SIG-M5 (cell line): ENCODE results near the gene PSMB2.

ENCODE experiments used
- DNase-seq: peaks from one replicate; lab custom pipeline; 2025; lab: John Stamatoyannopoulos, UW

PSMB2 gene

GRCh38 chr1:35572296-35572695, 69.0 kb downstream of the PSMB2 start:
- no peak for DNase-seq

DNA sequence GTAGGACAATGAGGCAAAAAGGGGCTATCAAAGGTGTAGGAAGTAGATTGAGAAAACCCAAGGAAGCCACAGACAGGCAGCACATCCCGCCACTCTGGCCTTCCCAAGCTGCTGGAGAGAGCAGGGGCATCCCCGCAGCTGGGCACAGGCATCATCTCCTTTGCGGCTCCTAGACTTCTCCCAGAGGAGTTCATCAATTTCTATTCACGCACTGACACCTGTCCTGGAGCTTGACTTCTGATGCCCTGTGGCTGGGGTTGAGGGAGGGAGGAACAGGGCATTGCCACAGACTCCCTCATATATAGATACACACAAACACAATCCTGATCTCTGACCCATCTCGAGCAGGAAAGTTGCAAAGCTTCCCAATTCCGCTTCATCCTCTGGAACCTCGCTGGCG, 70.1 kb downstream of the PSMB2 start:
- no peak for DNase-seq

DNA sequence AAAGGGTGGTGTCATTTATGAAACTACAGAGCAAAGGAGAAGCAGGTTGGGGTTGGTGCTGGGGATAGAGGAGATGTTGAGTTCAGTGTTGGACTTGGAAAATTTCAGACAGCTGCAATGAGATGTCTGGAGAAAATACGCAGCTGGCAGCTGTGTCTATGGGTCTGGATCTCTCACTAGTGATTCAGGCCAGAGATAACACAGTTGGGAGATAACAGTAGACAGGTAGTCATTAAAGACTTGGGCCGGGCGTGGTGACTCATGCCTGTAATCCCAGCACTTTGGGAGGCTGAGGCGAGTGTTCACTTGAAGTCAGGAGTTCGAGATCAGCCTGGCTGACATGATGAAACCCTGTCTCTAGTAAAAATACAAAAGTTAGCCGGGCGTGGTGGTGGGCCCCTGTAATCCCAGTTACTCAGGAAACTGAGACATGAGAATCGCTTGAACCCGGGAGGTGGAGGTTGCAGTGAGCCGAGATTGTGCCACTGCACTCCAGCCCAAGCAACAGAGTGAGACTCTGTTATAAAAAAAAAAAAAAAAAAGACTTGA, 70.7 kb downstream of the PSMB2 start:
- DNase-seq = no peak

DNA sequence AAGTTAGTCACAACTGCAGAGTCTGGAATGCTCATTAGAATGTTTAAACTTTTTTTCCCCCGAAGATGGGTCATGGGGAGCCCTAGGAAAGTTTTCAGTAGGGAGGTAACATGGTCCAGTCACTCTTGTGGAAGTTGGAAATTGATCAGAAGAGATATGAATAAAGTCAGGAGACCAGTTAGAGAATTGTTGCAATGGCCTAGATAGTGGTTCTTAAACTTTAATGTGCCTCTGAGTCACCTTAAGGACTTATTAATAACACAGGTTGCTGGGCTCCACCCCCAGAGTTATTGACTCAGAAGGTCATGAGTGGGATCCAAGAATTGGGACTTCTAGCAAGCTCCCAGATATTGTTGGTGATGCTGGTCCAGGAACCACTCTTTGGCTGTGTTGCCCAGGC, 71.4 kb downstream of the PSMB2 start:
- DNase-seq = no peak

GRCh38 chr1:35568975-35569395, 72.3 kb downstream of the PSMB2 start:
- DNase-seq = no peak

DNA sequence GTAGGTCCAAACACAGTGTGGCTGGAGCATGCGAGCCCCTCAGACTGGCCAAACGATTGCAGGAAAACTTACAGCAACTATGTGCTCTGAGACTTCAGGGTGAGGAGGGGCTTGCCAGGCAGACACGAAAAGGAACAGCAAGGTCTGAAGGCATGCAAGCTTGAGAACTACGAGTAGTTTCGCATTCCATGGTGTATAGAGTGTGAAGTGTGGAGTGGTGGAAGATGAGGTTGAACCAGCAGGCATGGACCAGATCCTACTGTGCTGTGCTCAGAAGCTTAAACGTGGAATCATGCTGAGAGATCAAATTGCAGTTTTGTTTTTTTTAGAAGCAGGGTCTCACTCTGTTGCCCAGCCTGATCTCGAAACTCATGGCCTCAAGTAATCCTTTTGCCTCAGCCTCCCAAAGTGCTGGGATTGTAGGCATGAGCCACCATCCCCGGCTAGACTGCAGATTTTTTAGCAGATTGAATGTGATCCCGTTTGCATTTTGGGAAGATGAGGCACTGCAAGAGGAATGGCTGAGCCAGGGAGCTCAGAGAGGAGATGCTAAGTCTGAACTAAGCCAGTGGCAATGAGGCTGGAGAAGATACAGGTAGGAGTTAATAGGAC, 73.3 kb downstream of the PSMB2 start:
- no peak for DNase-seq

DNA sequence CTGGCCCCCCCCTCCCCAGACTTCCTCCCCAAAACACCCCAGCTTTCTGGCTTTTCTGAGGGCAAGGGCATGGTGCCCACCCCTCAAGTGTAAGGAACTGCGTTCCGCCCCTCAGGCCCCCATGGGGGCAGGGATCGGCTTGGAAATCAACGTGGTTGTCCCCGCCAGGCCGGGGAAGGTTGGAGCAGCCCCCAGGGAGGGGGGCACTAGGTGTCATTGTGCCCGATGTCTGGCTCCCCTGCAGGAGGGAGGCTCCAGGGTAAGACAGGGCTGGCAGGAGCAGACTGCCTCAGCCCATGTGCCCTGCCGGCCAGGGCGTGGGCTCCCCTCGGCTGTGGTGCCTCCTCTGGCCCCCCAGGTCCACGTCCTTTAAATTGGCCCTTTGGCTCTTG, 75.6 kb downstream of the PSMB2 start:
- DNase-seq = no peak

- no peak for DNase-seq
These were observed 76.2 kb downstream of the PSMB2 start for GRCh38 chr1:35564884-35565741.

- DNase-seq = no peak
These were observed 77.1 kb downstream of the PSMB2 start for GRCh38 chr1:35564037-35564883.

DNA sequence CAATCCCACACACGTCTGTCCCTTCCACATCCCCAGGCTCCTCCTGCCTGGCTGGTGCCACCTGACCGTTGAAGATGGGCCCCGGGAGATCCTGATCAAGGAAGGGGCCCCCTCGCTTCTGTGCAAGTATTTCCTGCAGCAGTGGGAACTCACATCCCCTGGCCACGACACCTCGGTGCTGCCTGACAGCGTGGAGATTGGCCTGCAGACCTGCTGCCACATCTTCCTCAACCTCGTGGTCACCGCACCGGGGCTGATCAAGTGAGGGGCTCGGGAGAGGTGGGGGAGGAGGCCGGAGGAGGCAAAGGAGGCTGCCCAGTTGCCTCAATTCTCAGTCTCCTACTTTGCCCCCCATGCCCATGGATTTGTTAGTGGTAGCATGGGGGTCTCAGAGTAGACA, 78.2 kb downstream of the PSMB2 start:
- no peak for DNase-seq

DNA sequence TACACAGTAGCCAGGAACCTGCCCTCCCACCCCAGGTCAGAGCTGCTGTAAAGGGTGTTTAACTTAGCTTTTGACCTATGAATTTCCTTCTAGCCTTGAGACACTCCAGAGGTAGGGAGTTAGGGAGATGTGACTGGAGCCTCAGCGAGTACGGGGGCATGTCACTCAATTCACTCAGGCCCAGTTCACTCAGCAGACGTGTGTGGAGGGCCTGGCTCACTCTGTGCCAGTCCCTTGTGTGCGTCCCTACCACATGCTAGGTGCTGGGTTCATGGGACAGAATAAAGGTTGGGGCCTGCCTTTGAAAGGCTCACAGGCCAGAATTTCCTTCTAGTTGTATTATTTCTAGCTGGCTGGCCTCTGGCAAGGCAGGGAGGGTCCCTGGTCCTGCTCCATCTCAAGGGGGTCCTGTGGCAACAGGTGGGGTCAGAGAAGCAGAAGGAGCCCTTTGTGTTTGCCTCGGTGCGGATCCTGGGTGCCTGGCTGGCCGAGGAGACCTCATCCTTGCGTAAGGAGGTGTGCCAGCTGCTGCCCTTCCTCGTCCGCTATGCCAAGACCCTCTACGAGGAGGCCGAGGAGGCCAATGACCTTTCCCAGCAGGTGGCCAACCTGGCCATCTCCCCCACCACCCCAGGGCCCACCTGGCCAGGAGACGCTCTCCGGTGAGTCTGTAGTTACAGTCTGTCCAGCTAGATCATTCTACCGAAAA, 79.2 kb downstream of the PSMB2 start:
- DNase-seq = no peak

- no peak for DNase-seq
These were observed 79.9 kb downstream of the PSMB2 start for GRCh38 chr1:35561297-35561971.

GRCh38 chr1:35560256-35561225, 80.8 kb downstream of the PSMB2 start:
- no peak for DNase-seq

DNA sequence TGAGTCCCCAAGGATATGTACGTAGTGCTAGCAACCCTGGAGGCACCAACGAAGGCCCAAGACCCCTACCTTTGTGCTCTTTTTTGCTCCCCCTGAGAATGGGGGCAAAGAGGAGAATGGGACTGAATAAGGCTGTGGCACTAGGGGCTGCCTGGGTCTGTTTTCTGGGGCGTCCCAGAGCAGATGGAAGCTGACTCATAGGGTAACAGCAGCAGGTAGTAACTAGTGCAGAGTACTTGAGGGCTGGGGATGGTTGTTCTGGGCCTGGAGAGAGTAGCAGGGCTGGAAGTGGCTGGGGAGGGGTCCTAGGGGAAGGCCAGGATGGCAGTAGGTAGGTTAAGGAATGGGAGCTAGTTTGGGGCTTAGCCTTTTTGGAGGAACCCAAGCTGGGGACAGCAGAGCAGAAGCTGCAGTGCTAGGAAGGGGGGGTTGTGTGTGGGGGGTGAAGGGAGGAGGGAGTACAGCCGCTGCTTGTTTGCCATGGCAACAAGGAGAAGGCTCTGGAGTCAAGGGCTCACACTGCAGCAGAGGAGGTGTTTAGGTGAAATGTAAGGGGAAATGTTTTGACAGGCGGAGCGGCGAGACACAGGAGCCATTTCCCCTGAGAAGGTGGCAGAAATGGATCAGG, 81.9 kb downstream of the PSMB2 start:
- no peak for DNase-seq

DNA sequence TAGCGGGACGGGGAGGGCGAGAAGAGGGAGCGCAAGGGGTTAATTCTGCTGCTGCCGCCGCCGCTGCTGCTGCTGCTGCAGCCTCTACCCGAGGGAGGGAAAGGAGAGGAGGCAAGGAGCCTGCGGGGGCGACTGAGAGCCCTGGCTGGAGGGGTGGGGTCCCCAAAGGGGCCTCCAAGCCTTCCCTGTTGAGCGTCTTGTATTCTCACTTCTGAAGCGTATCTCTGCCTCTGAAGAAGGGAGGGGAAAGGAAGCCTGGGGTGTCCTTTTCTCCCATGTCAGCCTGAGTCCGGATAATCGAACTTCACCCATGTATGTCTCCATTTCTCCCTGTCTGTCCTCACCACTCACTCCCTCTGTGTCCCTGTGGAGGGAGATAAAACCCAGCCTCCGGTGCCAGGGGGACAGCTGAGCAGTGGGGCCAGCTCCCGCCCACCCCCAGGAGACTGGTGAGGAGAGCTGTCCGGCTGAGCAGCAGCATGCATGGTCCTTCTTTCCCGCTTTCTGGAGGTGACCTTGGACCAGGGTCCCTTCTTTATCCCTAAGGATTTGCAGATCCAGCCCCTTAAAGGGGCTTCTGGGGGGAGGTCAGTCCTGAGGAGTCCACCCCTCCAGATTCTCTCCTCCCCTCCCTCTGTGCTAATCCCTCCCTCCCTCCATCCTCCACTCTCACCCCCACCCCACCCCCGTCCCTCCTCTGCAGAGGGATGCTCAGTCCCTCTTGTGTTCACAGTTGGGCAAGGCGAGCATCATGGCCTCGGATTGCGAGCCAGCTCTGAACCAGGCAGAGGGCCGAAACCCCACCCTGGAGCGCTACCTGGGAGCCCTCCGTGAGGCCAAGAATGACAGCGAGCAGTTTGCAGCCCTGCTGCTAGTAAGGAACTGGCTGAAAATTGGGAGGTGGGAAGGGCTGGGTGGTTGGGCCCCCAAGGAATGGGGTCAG, 82.7 kb downstream of the PSMB2 start:
- no peak for DNase-seq

DNA sequence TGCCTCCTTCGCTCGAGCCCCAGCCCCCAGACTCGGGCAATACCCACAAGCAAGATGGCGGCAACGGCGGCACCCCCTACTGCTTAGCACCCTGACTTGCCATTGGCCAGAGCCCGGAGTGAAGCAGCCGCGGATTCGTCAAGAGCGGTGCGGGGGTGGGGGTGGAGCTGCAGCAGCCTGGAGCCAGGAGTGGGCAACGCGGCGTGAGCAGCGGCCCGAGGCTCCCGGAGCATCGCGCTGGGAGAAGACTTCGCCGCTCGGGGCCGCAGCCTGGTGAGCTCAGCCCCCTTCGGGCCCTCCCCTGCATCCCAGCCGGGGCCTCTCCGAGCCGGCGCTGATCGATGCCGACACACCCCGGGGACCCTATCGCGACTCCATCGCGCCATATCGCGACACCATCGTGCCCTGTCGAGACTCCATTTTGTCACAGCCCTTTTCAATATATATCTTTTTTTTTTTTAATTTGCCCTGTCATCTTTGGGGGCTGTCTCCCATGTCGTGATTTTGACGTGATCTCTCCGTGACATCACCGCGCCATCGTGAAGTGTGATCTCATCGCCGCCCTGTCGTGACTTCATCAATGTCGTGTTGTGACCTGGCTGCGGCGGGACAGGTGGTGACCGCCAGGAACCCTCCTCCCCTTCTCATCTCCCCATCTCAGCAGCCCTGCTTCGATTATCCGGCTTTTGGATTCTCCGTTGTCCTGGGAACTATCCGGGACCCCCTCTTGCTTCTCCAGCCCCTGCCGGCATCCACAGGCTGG, 83.5 kb downstream of the PSMB2 start, which contains the start of gene NCDN:
Gene NCDN (plus strand): TSS at position 189 of the 763 bp plus-strand sequence. CDS start 392 bp downstream, at position 581.
- DNase-seq = peak; percentile 75

DNA sequence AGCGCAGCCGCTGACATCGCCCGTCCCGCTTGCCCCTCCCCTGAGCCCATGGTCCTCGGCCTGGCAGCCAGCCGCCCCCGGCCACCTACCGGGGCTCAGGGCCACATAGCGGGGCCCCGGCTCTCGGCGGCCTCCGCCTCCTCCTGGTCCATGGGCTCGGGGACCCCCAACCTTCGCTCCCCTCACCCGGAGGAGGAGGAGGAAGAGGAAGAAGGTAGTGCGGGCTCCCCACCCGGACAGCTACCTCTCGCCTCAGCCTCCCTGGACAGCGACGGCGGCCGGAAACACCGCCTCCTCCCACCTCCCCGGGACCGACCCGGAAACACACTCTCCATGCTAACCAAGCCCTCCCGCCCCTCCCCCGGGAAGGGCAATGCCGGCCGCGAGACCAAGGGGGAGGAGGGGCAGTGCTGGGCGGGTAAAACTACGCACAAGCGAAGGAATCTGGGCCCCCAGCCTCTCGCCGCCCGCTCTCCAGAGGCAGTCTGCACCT, 84.2 kb downstream of the PSMB2 start, which contains the start of gene KIAA0319L:
Gene KIAA0319L (minus strand): TSS at position 286 of the 493 bp plus-strand sequence. CDS start 2,912 bp downstream, outside the sequence.
- no peak for DNase-seq
